T-helper 1 cell (primary cell): ENCODE results near the gene PBXIP1.
A peak's percentile ranks its signal among the peaks of the same experiment; 100 is the strongest.

ENCODE experiments used
- DNase-seq, 5 donors: peaks; one replicate each; pipeline ENCODE4 v3.0.0-alpha.2; 2012 to 2020

The PBXIP1 gene

GRCh38 chr1:154972213-154972516 is 16.3 kb upstream of the PBXIP1 start:
- no peak for DNase-seq

DNA sequence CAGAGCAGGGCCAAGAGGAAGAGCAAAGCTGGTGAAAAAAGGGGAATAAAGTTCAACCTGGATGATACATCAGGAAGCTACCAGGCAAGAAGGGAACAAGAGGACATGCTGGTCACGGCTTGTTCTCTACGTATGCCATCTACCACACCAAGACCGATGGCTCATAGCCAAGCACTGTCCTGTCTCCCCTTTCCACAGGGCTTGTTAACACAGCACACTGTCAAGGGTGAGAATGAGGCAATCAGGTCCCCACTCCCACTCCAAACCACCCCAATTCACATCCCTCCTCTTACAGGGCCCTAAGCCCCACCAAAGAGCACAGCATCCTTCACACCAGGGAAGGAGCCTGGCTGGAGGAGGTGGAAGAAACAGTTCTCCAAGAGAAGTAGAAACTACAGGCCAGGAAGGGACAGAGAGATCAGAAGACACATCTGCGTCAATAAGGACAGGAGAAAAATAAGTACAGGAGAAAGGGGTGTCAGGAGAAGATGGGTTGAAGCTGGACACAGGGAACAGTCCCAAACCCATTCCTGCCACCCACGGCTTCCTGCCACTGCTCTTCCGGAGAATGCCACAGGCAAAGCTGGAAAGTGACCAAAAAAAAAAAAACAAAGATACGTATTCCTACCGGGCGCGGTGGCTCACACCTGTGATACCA is 15.6 kb upstream of the PBXIP1 start:
- no peak for DNase-seq

DNA sequence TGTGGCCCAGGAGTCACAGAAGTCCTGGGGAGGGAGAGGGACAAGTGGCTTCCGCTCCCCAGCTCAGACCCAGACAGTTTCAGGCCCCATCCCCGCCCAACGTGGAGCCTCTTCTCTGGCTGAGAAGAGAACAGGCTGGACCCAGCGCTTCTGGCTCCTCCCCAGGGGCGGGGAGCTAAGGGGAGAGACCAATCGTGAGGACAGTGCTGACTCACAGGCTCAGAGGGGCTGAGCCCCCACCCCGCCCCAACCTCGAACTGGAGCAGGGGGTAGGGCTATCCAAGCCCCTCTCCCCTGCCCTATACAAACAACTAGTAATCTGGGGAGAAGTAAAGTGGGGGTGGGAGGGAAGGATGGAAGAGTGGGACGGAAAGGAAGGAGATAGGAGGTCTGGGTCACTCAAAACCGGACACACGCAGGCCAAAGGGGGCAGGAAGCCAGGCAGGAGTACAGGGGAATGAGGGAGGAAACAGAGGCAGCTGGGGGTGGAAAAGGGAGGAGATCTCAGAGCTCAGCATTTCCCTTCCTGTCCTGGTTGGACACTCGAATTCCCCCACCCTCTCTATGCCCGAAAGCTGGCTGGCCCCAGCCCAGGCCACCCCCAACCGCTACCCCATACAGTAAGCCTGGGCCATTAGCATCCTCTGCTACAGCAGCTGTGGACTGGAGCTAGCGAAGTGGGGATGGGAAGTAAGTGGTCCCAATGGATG is 14.9 kb upstream of the PBXIP1 start, which contains the start of gene SHC1:
TSS of gene SHC1 (minus strand) at position 117 of the 710 bp plus-strand sequence. CDS start 221 bp downstream, outside the sequence.
- DNase-seq: peak in 1 of 5 donors; percentile 39

DNA sequence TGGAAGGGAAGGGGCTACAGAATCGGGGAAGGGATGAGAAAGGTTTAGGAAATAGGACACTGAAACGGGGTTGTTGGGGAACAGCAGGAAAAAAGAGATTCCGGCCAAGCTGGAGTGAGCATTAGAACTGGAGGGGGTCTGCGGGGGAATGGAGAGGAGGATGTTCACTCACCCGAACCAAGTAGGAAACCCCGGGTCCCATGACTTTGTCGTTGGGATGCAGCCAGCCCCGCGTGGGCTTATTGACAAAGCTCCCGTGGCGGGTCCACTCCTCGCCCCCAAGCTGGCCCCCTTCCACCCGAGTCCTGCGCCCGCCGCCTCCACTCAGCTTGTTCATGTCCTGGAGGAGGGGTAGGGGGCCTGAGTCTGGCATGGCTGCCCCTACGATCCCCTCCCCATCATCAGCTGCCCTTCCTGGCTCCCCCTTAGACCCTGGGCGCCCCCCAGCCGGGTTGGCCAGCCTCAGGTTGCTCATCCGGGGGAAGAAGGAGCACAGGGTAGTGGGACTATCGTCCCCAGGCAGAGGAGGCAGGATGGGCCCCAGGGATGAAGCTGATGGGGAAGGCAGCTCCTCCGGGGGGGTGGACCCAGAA is 14.1 kb upstream of the PBXIP1 start:
- no peak for DNase-seq

GRCh38 chr1:154969246-154969645 is 13.3 kb upstream of the PBXIP1 start:
- DNase-seq: no peak

DNA sequence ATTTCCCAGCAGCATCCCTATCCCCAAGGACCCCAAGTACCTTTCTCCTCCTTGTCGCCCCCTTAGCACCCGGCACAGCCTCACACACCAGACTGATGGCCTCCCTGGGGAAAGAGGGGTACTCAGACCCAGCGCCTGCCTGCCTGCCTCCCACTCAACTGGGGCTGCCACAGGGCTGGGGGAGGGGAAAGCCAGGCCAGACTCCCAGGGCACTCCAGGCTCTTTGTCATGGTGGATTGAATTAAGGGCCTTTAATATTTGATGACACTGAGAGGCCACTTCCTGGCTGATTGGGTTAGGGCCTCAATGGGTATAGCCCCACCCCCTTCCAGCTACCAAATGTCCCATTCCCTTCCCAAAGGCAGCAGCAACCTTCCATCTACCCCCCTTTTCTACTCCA is 12.8 kb upstream of the PBXIP1 start:
- no peak for DNase-seq

DNA sequence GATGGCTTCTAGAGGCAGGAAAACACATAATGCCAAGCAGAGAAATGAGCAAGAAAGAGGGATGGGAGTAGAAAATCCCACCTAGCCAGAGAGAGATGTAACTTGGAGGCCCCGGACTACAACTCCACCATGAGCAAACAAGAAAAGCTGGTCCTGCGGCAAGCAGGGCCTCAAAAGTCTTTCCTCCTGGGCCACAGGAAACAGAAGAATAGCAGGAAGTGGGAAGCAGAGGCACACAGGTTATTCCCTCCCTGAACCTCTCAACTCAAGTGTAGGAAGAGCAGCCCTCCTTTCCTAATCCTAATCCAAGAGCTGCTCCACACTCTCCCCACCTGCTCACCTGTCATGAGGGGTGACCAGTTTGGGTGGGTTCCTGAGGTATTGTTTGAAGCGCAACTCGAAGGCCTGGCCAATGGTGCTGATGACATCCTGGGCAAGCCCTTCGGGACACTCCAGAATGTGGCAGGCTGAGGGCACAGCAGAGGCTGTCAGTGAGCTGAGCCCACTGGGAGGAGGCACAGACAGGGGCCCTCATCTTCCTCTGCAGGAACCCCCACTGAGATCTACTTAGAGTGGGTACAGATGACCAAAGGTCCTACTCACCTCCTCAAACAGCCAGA is 11.5 kb upstream of the PBXIP1 start:
- no peak for DNase-seq

DNA sequence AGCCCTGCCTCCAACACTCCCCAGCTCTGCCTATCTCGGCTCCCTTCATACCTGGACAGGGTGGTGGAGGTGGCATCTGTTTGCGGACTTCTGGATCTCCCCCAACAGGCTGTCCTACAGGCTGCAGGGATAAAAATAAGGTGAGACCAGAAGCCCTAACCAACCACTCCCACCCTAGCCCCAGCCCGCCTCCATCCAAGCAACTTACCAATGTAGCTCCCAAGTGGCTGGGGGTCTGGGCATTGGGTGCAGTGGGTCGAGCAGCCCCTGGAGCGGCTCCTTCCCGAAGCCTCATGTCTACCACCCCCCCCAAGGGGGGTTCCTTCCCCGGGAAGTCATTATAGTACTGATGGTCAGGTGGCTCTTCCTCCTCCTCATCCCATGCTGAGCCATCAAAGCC is 10.2 kb upstream of the PBXIP1 start:
- no peak for DNase-seq

- DNase-seq: no peak
Measured at GRCh38 chr1:154964359-154964758, 8.5 kb upstream of the PBXIP1 start.

DNA sequence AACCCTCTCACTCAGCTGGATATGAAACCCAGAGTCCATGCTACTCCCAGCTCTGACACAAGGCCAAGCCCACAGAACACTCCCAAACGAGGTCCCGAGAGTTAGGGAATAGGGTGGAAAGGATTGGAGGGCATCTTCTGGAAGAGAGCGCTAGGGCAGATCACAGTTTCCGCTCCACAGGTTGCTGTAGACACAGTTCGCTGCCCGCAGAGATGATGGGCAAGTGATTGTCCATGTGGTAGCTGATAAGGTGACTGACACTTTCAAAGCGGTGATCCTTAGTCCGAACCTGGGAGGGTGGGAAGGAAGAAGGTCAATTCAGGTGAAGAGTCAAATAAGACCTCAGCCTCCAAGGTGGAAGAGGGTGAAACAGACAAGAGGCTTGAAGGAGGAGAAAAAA is 7.7 kb upstream of the PBXIP1 start:
- DNase-seq: no peak

DNA sequence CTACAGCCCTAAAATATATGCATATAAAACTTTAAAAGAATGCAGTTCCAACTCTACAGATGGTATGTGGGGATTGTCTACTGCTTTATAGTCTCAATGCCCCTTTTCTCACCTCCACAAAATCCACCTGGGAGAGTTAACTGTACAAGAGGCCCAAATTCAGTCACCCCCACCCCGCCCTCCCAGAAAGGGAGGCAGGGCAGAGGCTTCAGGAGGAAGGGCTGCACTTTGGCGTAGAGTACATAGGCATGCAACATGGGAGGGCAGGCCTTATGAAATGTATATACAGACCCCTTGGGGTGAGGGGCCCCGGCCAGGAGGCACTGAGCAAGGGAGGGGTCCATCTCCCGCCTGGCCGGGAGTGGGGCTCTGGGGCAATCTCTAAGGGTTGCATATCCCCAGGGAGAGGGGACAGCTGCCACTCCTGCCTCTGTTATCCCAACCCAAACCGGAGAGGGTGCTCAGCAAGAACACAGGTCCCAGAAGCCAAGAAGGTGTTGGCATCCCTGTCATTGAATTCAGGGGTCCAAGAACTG is 7.0 kb upstream of the PBXIP1 start:
- no peak for DNase-seq

GRCh38 chr1:154962156-154962749 is 6.4 kb upstream of the PBXIP1 start:
- DNase-seq: no peak

GRCh38 chr1:154961207-154962155 is 5.6 kb upstream of the PBXIP1 start, which contains the start of gene PYGO2:
TSS of gene PYGO2 (minus strand) at chr1:154961782. CDS start at chr1:154961576, 206 bp downstream.
- DNase-seq: peak; percentile 72 to 85 (median 76)

GRCh38 chr1:154960446-154961136 is 4.7 kb upstream of the PBXIP1 start:
- DNase-seq: no peak

DNA sequence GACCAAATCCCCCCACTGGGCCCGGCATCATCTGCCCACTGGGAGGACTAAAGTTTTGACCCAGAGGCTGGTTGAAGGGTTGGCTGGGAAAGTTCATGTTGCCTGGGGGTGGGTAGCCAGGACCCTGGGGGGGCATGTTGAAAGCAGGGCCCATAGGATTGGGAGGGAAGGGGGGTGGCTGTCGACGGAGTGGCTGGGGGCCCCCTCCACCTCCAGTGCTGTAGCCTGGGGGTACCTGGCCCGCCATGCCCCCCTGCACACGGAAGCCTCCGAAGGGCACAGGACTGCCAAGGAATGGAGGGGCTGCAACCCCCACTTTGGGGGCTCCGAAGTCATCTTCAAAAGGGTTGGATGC is 3.5 kb upstream of the PBXIP1 start:
- no peak for DNase-seq

DNA sequence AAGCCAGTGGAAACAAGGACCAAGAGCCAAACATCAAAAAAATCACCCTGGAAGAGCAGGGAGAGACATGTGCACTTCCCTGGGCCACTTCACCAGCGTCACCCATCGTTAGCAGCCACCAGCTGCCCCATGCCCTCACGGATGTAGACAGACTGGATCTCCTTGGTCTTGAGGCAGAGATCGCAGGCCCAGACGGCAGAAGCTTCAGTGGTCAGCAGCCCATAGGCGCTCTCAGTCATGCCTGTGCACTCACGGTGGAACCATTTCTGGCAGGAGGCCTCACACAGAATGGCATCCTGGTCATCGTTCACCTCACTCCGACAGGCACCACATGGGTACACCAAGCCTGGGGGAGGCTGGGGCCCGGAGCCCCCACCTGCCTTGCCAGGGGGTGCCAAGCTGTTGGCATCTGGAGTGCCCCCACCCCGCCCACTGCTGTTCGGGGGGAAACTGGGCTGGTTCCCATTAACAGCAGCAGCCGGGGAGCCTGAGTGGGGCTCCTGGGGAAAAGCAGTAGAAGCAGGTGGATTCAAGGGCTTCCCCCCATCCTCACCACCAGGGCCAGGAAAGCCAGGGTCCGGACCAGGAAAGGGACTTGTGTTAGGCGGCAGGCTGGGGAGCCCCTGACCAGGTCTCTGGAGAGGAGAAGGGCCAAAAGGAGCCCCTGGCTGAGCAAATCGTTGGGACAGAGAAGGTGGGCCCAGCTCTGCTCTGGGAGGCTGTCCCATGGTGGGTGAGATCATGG is 3.0 kb upstream of the PBXIP1 start:
- DNase-seq: no peak

DNA sequence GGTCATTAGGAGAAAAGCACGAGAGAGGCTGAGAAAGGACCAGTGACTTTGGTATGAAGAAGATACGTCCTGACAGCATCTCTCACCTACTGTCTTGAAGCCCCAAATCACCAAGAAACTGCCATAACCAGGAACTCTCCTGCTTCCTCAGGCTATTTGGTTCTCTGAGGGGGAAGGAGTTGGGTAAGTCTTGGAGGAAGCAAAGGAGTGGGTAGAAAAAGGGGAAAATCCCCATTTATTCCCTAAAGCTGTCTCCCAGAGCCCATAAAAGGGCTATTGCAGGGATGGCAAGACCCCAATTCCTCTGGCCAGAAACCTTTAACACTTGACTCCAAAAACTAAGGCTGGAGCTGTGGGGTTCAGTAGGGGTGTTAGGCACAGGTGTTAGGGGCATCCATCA is 2.1 kb upstream of the PBXIP1 start:
- no peak for DNase-seq

DNA sequence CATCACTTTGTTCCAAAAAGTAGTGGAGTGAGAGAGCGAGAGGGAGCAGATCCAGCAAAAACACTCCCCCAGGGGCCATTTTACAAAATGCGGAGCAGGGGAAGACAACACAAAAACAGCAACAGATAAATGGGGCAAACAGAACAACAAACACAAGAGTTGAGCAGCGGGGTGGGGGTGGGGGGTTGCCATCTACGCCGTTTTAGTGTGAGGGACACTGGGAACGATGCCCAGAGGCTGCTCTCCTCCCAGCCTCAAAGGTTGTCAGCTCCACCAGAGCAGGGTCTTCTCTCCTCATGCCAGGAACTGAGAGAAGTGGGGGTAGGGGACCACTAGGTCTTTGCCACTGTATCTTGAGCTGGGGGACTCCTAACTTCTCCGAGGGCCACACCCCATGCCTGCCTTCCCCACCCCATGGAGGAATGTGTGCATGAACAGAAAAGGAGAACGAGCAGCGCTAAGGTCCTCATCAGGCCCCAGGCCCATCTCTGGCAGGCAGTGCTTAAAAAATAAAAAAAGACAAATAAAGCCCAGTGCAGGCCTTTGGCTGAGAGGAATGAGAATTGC is 1.3 kb upstream of the PBXIP1 start:
- no peak for DNase-seq

GRCh38 chr1:154956544-154956941 is 644 bp upstream of the PBXIP1 start:
- DNase-seq: no peak

GRCh38 chr1:154955039-154955717 is 721 bp downstream of the PBXIP1 start:
- DNase-seq: peak; percentile 88 to 97 (median 95)
